NCI-H146 treated with DMSO at 0.1 percent for 48 hours (cell line): ENCODE data around the gene TTN.
"Not testable (repeated sequence)": the region's sequence is repeated elsewhere in the genome, so short reads cannot be mapped to it uniquely, and the experiment has no call there.

Source experiments
- DNase-seq: peaks from one replicate; lab custom pipeline; 2025; ENCODE audit not compliant: unreplicated experiment; lab: John Stamatoyannopoulos, UW

Gene TTN

GRCh38 chr2:178676046-178676445 lies 131.2 kb downstream of the TTN start:
- no peak for DNase-seq

- DNase-seq = no peak
These were observed 133.1 kb downstream of the TTN start for GRCh38 chr2:178674122-178674521.

GRCh38 chr2:178666458-178666857 lies 140.8 kb downstream of the TTN start:
- no peak for DNase-seq

GRCh38 chr2:178658480-178658879 lies 148.7 kb downstream of the TTN start:
- DNase-seq = not testable (repeated sequence)

GRCh38 chr2:178650554-178650953 lies 156.7 kb downstream of the TTN start:
- no peak for DNase-seq

- no peak for DNase-seq
These were observed 162.3 kb downstream of the TTN start for GRCh38 chr2:178644919-178645318.

GRCh38 chr2:178641498-178641897 lies 165.7 kb downstream of the TTN start:
- DNase-seq = no peak

- no peak for DNase-seq
These were observed 171.3 kb downstream of the TTN start for GRCh38 chr2:178635897-178636296.

GRCh38 chr2:178632729-178633128 lies 174.5 kb downstream of the TTN start:
- no peak for DNase-seq

GRCh38 chr2:178630581-178630980 lies 176.6 kb downstream of the TTN start:
- no peak for DNase-seq

- no peak for DNase-seq
These were observed 177.8 kb downstream of the TTN start for GRCh38 chr2:178629463-178629862.

GRCh38 chr2:178628605-178629004 lies 178.6 kb downstream of the TTN start:
- no peak for DNase-seq

- no peak for DNase-seq
These were observed 179.8 kb downstream of the TTN start for GRCh38 chr2:178627401-178627800.

GRCh38 chr2:178615969-178616368 lies 191.3 kb downstream of the TTN start:
- DNase-seq = no peak

- no peak for DNase-seq
These were observed 204.3 kb downstream of the TTN start for GRCh38 chr2:178602901-178603300.

- no peak for DNase-seq
These were observed 214.6 kb downstream of the TTN start for GRCh38 chr2:178592655-178593054.

GRCh38 chr2:178589335-178589734 lies 217.9 kb downstream of the TTN start:
- DNase-seq = no peak

GRCh38 chr2:178584666-178585065 lies 222.6 kb downstream of the TTN start:
- DNase-seq = no peak

GRCh38 chr2:178579006-178579405 lies 228.2 kb downstream of the TTN start:
- no peak for DNase-seq

GRCh38 chr2:178574789-178575188 lies 232.4 kb downstream of the TTN start:
- DNase-seq = no peak

- no peak for DNase-seq
These were observed 239.0 kb downstream of the TTN start for GRCh38 chr2:178568227-178568626.

- no peak for DNase-seq
These were observed 254.2 kb downstream of the TTN start for GRCh38 chr2:178553047-178553446.

- no peak for DNase-seq
These were observed 256.9 kb downstream of the TTN start for GRCh38 chr2:178550352-178550751.

- DNase-seq = no peak
These were observed 264.7 kb downstream of the TTN start for GRCh38 chr2:178542569-178542968.
